GM12874 (cell line): ENCODE results near the gene ZNF296.

Experiments used
- TF ChIP-seq, protein P1 (sequence below): IDR thresholded peaks from 2 replicates; pipeline ENCODE4 v1.5.1; 2011; ENCODE audit warnings: low read depth, mild to moderate bottlenecking, control low read depth, low read length, moderate library complexity; ENCODE audit not compliant: insufficient read depth

ZNF296 gene

DNA sequence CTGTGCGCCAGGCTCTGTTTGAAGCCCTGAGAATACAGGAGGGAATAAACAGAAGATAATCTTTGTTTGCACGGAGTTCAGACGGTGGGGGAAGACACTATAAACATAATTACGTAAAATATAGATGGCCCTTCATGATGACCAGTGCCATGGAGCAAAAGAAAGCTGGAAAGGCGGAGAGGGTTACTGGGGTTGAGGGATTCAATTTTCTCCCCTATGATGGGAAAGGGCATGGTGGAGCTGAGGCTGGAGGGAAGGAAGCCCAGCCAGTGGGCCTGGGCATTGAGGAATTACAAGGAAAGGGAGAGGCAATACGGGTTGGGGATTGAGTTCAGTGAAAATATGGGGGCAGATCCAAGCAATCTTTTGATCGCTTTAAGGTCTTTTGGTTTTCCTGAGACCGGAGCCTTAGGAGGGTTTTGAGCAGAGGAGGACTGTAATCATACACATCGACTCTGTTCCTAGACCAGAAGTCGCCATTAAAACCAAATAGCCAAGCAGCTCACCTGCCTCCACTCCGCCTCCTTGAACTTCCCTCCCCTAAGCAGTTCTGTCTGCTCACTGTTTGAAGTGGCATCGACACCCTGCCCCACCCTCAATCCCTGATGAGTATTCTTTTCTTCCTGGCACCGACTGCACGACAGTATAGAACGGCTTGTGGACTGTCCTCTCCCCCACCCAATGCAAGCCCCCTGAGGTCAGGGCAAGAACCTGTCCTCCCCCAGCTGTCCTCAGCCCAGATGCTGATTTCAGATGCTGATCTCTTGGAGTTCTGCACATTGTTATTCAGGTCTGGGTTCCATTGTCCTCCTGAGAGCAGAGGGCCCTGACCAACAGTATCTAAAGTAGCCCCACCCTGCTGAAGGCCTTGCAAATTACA, 813 bp upstream of the ZNF296 start:
- TF ChIP-seq, protein P1, sequence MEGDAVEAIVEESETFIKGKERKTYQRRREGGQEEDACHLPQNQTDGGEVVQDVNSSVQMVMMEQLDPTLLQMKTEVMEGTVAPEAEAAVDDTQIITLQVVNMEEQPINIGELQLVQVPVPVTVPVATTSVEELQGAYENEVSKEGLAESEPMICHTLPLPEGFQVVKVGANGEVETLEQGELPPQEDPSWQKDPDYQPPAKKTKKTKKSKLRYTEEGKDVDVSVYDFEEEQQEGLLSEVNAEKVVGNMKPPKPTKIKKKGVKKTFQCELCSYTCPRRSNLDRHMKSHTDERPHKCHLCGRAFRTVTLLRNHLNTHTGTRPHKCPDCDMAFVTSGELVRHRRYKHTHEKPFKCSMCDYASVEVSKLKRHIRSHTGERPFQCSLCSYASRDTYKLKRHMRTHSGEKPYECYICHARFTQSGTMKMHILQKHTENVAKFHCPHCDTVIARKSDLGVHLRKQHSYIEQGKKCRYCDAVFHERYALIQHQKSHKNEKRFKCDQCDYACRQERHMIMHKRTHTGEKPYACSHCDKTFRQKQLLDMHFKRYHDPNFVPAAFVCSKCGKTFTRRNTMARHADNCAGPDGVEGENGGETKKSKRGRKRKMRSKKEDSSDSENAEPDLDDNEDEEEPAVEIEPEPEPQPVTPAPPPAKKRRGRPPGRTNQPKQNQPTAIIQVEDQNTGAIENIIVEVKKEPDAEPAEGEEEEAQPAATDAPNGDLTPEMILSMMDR, result no peak

DNA sequence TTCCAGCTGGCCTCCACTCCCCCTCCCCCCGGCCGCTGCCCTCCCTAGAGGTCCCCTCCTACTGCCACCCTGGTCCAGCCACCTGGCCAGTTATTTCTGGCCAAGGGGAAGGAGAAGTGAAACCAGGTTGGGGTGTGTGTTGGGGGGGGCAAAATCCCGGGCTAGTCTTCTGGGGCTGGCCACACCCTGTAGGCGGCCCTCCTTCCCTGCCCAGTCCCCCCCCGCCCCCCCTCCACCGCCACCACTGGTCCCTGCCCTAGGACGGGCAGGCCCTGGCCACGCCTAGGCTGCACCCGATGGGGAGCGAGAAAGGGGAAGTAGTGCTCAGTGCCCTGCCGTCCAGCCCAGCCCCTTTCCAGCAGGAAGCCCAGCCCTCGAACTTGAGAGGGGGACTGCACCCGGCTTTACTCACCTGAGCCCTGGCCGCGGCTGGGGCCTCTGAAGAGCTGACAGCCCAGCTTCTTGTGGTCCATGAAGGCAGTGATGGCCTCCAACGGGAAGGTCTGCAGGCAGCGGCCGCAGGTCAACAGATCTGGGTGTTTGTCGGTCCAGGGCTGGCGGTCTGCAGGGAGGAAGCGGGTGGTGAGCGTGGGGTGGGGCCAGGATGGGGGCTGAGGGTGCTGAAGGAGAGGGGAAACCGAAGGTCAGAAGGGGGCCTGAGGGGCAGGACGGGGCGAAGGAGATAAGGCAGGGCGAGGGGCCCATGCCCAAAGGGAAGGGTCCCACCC, 813 bp downstream of the ZNF296 start:
- TF ChIP-seq, protein P1, result no peak

DNA sequence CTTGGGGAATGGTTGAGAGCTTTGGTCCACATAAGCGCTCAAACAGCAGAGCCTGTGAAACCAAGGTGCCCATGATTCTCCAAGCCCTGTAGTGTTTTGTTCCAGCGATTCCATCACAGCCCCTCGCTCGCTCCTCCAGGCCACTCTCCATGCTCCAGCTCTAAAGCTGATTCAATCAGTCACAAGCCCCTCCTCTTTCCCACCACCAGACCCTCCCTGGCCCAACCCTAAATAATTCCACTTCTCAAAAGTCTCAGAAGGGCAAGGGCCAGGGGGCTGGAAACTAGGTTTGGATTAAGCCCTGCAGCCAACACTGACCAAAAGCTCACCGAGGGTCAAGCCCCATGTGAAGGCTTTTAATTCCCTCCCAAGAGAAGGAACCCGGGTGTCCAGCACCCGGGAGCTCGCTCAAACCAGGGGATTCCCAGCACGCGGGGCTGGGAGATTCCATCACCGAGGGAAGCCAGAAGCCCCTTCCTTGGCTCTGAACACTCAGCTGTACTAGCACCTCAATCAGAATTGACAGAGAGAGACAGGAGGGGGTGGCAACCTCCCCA, 1.5 kb downstream of the ZNF296 start:
- TF ChIP-seq, protein P1, result no peak

DNA sequence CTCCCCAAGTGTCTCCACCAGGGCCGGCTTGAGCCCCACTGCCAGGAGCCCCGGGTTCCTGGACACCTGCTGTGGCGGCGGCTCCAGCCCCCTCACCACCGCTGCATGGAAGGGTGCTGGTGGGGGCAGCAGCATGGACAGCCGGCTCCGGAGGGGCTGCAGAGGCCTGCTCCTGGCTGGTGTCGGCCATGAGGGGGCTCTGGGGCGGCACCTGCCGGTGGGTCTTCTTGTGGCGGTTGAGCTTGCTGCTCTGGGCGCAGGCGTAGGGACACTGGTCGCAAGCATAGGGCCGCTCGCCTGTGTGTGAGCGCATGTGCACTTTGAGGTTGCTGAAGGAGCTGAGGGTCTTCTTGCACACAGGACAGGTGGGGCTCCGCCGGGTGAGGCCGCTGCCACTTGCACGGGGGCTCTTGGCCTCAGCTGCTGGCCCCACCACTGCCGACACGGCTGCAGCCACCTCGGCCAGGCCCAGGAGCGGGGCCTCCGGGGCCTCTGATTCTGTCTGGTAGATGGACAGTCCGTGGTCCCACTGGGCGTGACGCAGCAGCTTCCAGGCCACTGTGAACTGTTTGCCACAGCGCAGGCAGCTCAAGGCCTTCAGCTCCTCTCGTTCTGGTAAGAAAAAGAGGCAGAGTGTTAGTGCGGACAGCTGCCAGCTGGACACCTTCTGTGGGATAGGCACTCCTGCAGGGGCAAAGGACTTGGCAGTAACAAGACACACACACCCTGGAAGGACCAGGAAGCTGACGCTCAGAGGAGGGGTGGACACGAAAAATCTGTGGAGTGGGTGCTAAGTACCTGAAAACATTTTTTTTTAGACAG, 4.1 kb downstream of the ZNF296 start:
- TF ChIP-seq, protein P1, result no peak

DNA sequence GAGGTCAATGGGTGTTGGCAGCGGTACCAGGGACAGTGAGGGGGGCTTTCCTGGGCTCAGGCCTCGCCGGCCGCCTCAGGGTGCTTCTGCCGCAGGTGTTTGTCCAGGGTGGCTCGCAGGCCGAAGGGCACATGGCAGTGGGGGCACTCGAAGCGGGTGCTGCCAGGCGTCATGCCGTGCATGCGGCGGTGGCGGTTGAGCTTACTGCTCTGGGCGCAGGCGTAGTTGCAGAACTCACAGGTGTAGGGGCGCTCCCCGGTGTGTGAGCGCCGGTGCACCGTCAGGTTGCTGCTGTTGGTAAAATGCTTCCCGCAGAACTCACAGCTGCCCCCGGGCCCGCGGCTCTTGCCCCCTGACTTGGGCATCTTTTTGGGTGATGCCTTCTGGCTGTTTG, 4.7 kb downstream of the ZNF296 start:
- TF ChIP-seq, protein P1, result no peak

DNA sequence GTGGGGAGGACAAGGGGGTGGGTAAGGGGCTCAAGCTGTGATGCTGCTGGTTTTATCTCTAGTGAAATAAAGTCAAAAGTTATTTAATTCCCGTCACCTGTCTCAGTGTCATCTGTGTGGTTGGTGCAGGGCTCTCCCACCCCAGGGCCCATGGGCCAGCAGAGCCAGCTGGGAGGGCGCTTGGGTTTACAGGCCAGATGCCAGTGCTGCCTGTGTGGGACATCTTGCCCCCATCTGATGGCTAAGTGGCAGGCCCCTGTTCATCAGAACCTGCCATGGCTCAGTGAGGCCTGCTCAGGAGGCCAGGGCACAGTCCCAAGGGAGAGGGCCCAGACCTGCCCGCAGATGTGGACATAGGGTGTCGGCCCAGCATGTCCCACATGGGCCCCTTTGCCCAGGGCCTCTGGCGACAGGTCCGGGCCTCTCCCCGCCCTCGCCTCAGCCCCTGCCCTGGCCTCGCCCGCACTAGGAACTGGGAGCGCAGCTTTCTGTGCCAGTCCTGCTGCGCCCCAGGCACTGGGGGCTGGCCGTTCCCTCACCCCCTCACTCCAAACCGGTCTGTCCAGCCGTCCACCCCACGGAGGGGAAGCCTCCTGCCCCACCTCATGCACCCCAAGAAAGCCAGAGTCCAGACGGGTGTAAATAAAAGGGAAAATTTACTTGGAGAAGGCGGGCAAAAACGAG, 5.3 kb downstream of the ZNF296 start:
- TF ChIP-seq, protein P1, result no peak
